ENCODE measurements around the gene PDE6C.
"Not testable (repeated sequence)": the region's sequence is repeated elsewhere in the genome, so short reads cannot be mapped to it uniquely, and the experiment has no call there.

Gene PDE6C

GRCh38 chr10:93630625-93631557 lies 18.6 kb downstream of the PDE6C start:
- DNase-seq (ENCODE audit: low read depth): no peak

- no peak for DNase-seq (ENCODE audit: low read depth)
Measured at GRCh38 chr10:93639791-93640190, 27.5 kb downstream of the PDE6C start.

GRCh38 chr10:93652857-93653256 lies 40.5 kb downstream of the PDE6C start:
- DNase-seq (ENCODE audit: low read depth): no peak

- DNase-seq (ENCODE audit: low read depth): no peak
Measured at GRCh38 chr10:93654201-93654600, 41.9 kb downstream of the PDE6C start.

GRCh38 chr10:93656155-93656554 lies 43.8 kb downstream of the PDE6C start:
- DNase-seq (ENCODE audit: low read depth): no peak

GRCh38 chr10:93657757-93658156 lies 45.4 kb downstream of the PDE6C start:
- DNase-seq (ENCODE audit: low read depth): no peak

- DNase-seq (ENCODE audit: low read depth): no peak
Measured at GRCh38 chr10:93666030-93666429, 53.7 kb downstream of the PDE6C start.

- no peak for DNase-seq (ENCODE audit: low read depth)
Measured at GRCh38 chr10:93667795-93668194, 55.5 kb downstream of the PDE6C start.

GRCh38 chr10:93670372-93670771 lies 58.0 kb downstream of the PDE6C start:
- DNase-seq (ENCODE audit: low read depth): no peak

- no peak for DNase-seq (ENCODE audit: low read depth)
Measured at GRCh38 chr10:93671042-93671441, 58.7 kb downstream of the PDE6C start.

- DNase-seq (ENCODE audit: low read depth): no peak
Measured at GRCh38 chr10:93672022-93672678, 59.8 kb downstream of the PDE6C start.

GRCh38 chr10:93672890-93673289 lies 60.6 kb downstream of the PDE6C start:
- no peak for DNase-seq (ENCODE audit: low read depth)

GRCh38 chr10:93673791-93674190 lies 61.5 kb downstream of the PDE6C start:
- DNase-seq (ENCODE audit: low read depth): no peak

- DNase-seq (ENCODE audit: low read depth): no peak
Measured at GRCh38 chr10:93678386-93678785, 66.0 kb downstream of the PDE6C start.

- no peak for DNase-seq (ENCODE audit: low read depth)
Measured at GRCh38 chr10:93678805-93679587, 66.7 kb downstream of the PDE6C start.

GRCh38 chr10:93680412-93681047 lies 68.2 kb downstream of the PDE6C start:
- no peak for DNase-seq (ENCODE audit: low read depth)

GRCh38 chr10:93687737-93688136 lies 75.4 kb downstream of the PDE6C start:
- DNase-seq (ENCODE audit: low read depth): no peak

- DNase-seq (ENCODE audit: low read depth): no peak
Measured at GRCh38 chr10:93695740-93696139, 83.4 kb downstream of the PDE6C start.

GRCh38 chr10:93696582-93696981 lies 84.2 kb downstream of the PDE6C start:
- not testable (repeated sequence) for DNase-seq (ENCODE audit: low read depth)

GRCh38 chr10:93697207-93697606 lies 84.9 kb downstream of the PDE6C start:
- DNase-seq (ENCODE audit: low read depth): no peak

GRCh38 chr10:93701866-93702209 lies 89.5 kb downstream of the PDE6C start:
- DNase-seq (ENCODE audit: low read depth): no peak

All from T-helper 22 cell (primary cell).